CD4-positive, alpha-beta T cell treated with Interleukin-1 beta for 1 hour (primary cell): ENCODE data around the gene CDC42BPB.
"Not testable (repeated sequence)": the region's sequence is repeated elsewhere in the genome, so short reads cannot be mapped to it uniquely, and the experiment has no call there.

Source experiments
- DNase-seq, 2 donors: peaks; one replicate each; pipeline ENCODE4 v3.0.0-alpha.2; 2020 to 2022

Gene CDC42BPB

GRCh38 chr14:102907303-102907844, 150.0 kb downstream of the CDC42BPB start:
- DNase-seq = peak in 1 of 2 donors; percentile 43

DNA sequence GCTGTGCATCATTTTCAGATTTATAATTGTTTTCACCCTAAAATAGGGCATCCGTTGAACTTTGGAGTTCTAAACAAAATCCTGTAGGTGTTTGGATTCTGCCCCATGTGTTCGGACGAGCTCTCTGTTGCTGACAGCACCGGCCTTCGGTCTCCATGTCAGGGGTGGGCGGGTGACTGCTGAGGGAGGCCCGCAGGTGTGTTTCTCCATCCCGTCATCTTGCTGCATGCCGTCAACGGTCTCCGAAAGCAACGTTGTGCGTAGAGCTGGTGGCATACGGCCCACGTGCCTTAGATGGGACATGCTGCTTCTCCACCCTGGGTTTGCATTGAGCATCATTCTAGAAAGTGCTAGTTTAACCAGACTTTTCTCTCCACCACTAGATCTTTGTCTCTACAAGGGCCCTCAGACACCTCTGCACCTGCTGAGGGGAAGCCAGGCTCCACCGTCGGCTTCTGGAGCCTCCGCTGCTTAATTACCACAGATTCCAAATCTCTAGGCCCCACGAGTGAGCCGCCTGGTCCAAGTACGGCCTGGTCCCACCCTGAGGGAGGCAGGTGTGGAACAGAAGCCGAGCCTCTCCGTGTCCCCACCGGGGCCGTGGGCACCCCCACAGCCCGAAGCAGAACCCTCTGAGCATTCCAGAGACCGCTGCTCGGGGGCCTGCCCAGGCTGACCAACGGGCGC, 150.6 kb downstream of the CDC42BPB start:
- no peak for DNase-seq

DNA sequence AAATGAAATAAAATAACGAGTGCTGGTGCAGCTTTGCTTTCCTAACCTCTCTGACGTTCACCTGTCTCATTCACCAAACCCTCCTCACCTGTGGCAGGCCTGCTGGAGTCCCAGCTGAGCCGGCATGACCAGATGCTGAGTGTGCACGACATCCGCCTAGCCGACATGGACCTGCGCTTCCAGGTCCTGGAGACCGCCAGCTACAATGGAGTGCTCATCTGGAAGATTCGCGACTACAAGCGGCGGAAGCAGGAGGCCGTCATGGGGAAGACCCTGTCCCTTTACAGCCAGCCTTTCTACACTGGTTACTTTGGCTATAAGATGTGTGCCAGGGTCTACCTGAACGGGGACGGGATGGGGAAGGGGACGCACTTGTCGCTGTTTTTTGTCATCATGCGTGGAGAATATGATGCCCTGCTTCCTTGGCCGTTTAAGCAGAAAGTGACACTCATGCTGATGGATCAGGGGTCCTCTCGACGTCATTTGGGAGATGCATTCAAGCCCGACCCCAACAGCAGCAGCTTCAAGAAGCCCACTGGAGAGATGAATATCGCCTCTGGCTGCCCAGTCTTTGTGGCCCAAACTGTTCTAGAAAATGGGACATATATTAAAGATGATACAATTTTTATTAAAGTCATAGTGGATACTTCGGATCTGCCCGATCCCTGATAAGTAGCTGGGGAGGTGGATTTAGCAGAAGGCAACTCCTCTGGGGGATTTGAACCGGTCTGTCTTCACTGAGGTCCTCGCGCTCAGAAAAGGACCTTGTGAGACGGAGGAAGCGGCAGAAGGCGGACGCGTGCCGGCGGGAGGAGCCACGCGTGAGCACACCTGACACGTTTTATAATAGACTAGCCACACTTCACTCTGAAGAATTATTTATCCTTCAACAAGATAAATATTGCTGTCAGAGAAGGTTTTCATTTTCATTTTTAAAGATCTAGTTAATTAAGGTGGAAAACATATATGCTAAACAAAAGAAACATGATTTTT, 151.9 kb downstream of the CDC42BPB start:
- DNase-seq = no peak

DNA sequence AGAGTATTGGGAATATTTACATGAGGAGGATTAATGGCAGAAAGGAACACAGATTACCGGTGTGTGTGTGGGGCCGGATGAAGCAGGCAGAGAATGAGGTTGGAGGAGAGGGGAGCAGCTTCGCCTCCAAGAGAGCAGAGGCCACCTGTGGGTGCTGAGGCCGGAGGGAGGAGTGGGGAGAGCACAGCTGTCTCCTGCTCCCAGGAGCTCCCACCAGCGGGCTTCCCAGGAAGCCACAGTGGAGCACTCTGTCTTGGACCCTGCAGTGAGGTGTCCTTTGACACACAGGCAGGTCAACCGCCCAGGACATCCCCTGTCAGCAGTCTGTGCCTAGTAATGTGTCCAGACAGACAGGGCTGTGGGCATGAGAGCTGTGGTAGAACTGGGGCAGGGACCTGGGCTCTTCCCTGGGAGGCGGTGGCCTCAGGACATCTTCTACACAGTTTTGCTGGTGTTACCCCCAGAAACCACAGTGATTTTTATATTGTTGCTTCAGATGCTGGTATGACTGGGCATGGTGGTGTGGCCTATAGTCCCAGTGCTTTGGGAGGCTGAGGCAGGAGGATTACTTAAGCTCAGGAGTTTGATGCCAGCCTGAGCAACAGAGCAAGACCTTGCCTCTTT, 153.3 kb downstream of the CDC42BPB start:
- DNase-seq = no peak

DNA sequence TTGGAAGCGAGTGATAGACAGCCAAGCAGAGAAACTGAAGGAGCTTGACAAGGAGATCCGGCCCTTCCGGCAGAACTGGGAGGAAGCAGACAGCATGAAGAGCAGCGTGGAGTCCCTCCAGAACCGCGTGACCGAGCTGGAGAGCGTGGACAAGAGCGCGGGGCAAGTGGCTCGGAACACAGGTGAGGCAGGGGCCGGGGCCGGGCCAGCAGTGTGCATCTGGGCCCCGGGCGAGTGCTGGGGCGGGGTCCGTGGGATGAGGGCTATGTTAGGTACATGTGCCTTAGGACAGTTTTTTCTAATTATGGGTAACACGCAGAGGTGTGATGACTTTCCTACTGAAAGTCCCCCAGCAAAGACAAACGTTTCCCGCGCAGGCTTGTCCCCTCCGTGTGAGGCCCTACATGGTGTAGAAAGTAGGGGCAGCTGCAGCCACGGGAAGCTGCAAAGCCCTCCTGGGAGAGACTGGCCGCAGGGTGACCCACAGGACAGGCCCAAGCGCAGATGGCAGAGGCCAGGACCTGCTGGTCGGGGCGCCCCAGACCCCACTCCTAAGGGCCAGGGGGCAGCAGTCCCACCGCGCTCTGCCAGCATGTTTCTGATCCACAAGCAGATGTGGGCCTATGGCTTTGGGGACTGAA, 154.0 kb downstream of the CDC42BPB start:
- DNase-seq = no peak

DNA sequence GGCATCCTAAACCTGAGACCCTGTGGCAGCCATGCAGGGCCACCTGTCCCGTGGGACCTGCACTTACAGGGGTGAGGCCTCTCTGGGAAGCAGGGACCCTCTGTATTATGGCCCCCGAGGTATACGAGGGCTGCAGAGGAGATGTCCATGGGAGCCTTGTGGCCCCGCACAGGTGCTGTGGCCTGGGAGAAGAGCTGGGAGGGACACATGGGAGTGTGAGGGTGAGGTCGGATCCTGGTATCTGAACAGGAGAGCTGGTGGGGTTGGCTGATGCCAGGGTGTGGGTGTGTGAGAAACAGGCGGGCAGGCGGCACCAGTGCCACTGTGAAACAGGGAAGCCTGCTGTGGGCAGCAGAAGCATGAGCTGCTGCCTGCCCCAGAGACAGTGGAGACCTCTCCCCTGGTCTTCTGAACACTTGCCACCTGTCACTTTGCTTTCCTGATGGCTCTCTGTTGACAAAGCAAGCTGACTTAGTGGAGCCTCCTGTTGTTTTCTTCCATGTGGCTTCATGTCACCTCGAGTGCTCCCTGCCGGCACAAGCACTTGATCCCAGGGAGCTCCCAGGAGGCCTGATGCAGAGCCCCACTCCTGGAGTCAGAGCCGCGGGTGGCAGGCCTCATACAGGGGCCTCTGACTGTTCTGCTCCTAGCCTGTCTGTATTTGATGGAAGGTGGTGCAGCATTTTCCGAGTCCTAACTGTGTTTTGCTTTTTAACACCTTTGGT, 154.7 kb downstream of the CDC42BPB start:
- DNase-seq = no peak

GRCh38 chr14:102902086-102902485, 155.3 kb downstream of the CDC42BPB start:
- no peak for DNase-seq

DNA sequence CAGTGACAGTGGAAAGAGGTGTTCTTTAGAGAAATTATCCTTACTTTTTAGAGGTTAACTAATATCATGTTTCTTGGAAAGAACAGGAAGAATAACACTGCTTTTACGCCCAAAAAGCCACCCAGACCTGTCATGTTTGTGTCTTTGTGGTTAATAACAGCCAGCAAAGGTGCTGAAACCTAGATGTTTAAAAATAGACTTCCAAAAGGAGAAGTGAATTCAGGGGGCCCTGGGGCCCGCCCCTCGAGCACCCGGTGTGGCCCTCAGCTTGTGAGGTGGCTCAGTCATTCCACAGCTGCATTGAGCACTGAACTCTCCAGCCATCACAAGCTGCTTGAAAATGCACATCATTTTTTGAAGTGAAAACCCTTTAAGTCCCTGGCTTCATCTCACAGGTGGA, 155.7 kb downstream of the CDC42BPB start:
- peak in 1 of 2 donors; percentile 78 for DNase-seq

DNA sequence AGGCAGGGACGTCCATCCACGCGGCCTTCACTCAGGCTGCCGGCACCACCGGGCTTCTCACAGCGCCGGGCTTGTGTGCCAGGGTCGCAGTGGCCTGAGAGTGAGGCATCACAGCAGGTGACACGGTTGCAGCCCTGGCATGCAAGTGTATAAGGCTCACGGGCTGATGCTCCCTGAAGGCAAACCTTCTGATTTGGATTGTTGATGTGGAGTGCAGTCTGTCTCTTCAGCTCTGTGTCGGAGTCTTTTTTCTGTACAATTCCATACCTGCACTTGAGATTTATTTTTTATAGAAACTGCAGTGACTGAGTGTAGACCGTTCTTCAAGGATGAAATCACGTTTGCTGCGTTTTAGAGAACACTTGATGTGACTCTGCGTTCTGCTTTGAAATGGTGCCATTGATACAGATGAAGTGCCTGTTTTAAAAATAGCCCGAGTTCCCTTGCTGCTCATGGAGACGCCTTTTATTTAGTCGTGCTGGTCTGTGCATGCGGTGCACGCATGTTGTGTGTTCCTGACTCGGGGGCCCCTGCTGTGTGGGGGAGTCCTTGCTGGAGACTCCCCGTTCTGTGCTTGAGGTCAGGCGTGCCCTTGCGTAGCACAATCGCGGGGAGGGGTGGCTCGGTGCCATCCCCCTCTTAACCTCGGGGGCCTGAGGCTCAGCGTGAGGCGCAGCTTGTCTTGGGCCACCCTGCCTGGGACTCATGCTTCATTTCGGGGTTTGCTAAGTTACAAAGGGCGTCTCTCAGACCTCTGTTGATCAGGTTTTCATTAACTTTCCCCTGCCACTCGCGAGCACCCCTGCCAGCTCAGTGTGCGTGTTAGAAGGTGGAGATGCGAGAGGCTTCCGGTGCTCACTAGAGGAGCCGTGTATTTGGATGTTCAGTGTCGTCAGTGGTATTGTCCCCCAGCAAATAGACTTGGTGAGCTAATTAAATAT, 156.4 kb downstream of the CDC42BPB start:
- peak; percentile 12 to 56 for DNase-seq

DNA sequence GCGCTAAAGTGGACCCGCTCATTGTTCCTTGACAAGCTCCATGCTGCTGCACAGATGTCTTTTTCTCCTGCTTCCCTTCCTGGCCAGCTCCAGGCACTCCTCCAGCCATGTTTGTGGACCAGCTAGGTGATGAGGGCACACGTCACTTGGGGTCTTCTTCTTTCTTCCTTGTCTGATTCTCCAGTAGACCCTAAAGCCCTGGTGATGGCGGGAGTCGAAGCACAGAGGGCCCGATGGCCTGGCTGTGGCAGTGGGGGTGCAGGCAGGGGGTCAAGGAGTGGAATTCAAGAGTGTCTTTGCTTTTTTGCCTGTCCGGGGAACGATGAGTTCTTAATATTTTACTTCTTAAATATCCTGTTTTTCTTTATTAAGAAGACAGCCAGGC, 157.8 kb downstream of the CDC42BPB start:
- no peak for DNase-seq

GRCh38 chr14:102898776-102899515, 158.4 kb downstream of the CDC42BPB start:
- DNase-seq = peak in 1 of 2 donors; percentile 35

DNA sequence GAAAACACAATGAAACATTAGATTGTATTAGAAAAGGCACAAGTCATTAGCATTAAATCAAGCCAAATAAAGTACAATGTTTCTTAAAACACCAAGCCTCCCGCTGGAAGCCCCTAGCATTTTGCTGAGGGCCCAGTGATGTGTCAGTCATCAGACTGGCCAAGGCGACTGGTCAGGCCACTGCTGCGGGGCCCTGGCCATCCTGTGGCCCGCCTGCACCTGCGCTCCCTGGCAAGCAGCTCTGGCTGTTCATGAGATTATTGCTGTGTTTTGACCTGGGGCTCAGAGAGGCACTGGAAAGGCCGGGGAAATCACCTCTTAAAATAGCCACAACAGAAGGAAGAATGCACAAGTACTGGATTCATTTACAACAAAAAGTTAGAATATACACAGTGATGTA, 159.1 kb downstream of the CDC42BPB start:
- DNase-seq = no peak

DNA sequence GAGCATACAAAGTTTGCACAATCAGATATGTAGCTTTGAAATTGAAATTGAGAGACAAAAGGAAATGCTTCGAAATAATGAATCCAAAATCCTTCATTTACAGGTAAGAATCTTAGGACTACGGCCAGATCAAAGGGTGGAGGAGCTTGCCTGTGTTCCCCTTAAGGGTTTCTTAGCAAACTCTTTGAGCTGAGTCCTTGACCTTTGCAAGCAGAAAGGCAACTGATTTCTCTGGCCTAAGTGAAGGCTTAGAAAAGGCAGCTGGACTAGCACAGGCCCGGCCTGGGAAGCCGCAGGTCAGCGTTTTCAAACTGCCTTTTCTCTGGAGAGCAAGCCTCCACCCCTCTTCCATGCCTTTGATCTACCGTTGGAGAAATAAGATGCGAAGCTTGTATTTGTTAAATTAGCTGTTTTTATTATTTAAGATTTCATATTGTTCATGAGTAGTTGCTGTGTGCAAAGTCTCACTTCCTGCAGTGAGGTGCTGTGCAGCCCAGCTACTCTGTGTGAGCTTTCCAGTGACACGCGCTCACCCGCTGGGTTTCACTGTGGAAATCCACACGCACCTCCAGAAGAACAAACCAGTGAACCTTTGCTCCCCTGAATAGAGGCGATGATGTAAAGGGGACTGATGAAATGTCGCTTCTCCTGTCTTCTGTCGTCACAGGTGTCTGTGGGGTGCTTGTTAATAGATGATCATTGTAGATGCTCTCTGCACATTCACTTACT, 159.9 kb downstream of the CDC42BPB start:
- no peak for DNase-seq

DNA sequence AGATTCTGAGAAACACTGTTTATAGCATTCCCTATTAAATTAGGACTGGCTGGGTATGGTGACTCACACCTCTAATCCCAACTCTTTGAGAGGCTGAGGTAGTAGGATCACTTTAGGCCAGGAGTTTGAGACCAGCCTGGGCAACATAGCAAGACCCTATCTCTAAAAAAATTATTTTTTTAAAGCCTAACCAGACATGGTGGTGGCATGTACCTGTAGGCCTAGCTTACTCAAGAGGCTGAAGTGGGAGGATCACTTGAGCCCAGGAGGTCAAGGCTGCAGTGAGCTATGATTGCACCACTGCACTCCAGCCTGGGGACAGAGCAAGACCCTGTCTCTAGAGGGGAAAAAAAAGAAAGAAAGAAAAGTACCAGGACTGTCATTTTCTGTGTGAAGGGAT, 160.6 kb downstream of the CDC42BPB start:
- not testable (repeated sequence) for DNase-seq

DNA sequence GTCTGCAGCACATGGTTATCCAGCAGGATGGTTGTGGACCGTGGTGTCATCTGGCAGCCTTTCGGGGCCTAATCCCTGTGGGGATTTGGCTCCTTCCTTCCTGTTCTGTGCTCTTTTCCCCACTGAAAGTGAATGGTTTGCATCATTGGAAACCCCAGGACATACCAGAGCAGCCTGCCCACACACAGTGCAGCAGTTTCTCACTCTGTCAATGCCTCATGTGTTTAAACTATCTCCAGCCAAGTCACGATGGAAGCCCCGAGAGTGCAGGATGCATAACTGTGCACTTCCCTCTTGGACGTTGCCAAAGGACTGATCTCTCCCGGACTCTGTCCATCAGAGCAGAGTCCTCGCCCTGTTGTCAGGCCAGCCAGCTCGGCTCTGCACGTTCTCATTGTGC, 163.9 kb downstream of the CDC42BPB start:
- DNase-seq = no peak

GRCh38 chr14:102892651-102893050, 164.7 kb downstream of the CDC42BPB start:
- DNase-seq = no peak

- DNase-seq = no peak
Measured at GRCh38 chr14:102891556-102891955, 165.8 kb downstream of the CDC42BPB start.

DNA sequence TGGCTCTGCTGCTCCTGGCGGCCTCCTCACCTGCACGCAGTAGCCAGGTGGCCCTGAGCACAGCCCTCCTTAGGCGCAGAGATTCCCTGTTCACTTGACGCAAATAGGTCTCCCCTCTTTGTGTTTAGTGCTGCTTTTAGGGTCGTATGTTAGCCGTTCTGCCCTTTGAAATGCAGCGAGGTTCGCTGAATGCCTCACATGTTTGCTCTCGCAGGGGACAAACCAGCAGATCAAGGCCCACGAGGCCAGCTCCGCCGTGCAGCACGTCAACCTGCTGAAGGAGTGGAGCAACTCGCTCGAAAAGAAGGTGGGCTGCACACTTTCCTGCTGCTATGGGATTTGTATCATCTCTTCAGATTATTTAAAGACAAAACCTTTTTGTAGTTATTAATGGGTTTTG, 166.2 kb downstream of the CDC42BPB start:
- DNase-seq = no peak

- no peak for DNase-seq
Measured at GRCh38 chr14:102889615-102890014, 167.7 kb downstream of the CDC42BPB start.
